ENCODE measurements around the gene NFE2L3. TPM values are rescaled to one million over a fixed set of nuclear protein-coding genes. Genes with fewer than 3 reads are reported as not detected.

The NFE2L3 gene
- total RNA-seq, 1 donor from 2014 or later = 5.8 TPM

DNA sequence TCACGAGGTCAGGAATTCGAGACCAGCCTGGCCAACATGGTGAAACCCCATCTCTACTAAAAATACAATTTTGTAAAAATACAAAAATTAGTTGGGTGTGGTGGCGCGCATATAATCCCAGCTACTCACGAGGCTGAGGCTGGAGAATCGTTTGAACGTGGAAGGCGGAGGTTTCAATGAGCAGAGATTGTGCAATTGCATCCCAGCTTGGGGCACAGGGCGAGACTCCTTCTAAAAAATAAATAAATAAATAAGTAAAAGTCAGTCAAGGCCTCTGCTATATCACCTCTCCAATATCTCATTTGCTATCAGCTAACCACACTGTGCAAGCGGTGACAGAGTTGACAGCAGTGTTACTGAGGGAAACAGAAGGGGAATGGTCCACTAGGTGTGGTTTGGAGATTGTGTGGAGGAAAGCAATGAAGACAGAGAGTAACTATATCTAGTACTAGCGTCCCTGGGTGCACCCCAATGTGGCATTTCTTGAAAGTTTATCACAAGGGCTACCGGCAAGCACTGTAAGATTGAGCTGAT, 20.9 kb upstream of the NFE2L3 start:
- TF ChIP-seq CTCF (IDR thresholded peaks at IDR 0.05; ENCODE audit: insufficient read depth, low read length, severe bottlenecking) = no peak
- DNase-seq (ENCODE audit: low read depth) (no peak), FAIRE-seq (no peak)
- H3K36me3 ChIP-seq (ENCODE audit: control insufficient read depth, insufficient read depth, low read length) = no peaks in the 10 kb centered on the region
- H3K4me3 ChIP-seq (ENCODE audit: low read depth, low read length) = no peak overlapping the region
- H3K27me3 ChIP-seq (ENCODE audit: control insufficient read depth, insufficient read depth, low read length) = no peaks in the 10 kb centered on the region

GRCh38 chr7:26135076-26135475, 16.9 kb upstream of the NFE2L3 start:
- no peak for TF ChIP-seq CTCF (IDR thresholded peaks at IDR 0.05; ENCODE audit: insufficient read depth, low read length, severe bottlenecking)
- no peak for FAIRE-seq
- Histone ChIP-seq H3K36me3 (ENCODE audit: control insufficient read depth, insufficient read depth, low read length) (no peaks in the 10 kb centered on the region), H3K27me3 (ENCODE audit: control insufficient read depth, insufficient read depth, low read length) (no peaks in the 10 kb centered on the region), H3K4me3 (ENCODE audit: low read depth, low read length) (no peak overlapping the region)
- DNase-seq (ENCODE audit: low read depth) = no peak

DNA sequence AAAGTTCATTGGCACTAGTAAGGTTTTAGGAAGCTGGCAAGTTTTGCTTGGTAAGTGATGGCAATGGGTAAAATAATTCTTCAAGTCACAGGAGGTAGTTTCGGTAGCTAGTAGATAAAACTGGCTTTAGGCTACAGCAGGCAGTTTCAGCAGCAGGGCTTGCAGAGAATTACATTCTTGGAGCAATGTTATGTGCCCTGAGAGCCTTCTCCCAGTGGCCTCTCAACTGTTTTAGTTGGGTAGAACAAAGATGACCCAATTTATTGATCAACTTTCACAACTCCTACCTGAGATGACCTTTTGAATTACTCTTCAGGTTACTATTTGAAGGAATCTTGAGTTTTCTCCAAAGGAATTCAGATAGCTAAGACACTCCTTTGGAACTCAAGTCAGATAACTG, 16.4 kb upstream of the NFE2L3 start:
- H3K4me3 ChIP-seq (ENCODE audit: low read depth, low read length) = no peak overlapping the region
- no peaks in the 10 kb centered on the region for H3K27me3 ChIP-seq (ENCODE audit: control insufficient read depth, insufficient read depth, low read length)
- DNase-seq (ENCODE audit: low read depth) = no peak
- no peak for TF ChIP-seq CTCF (IDR thresholded peaks at IDR 0.05; ENCODE audit: insufficient read depth, low read length, severe bottlenecking)
- FAIRE-seq = no peak
- no peaks in the 10 kb centered on the region for H3K36me3 ChIP-seq (ENCODE audit: control insufficient read depth, insufficient read depth, low read length)

- H3K27me3 ChIP-seq (ENCODE audit: control insufficient read depth, insufficient read depth, low read length) = no peaks in the 10 kb centered on the region
Measured at GRCh38 chr7:26136831-26137230, 15.2 kb upstream of the NFE2L3 start.

GRCh38 chr7:26140380-26140779, 11.6 kb upstream of the NFE2L3 start:
- no peaks in the 10 kb centered on the region for H3K27me3 ChIP-seq (ENCODE audit: control insufficient read depth, insufficient read depth, low read length)
- no peaks in the 10 kb centered on the region for H3K36me3 ChIP-seq (ENCODE audit: control insufficient read depth, insufficient read depth, low read length)
- FAIRE-seq (no peak), DNase-seq (ENCODE audit: low read depth) (no peak)
- TF ChIP-seq CTCF (IDR thresholded peaks at IDR 0.05; ENCODE audit: insufficient read depth, low read length, severe bottlenecking) = no peak
- H3K4me3 ChIP-seq (ENCODE audit: low read depth, low read length) = no peak overlapping the region

More at GRCh38 chr7:26136831-26137230, 15.2 kb upstream of the NFE2L3 start:
- TF ChIP-seq CTCF (IDR thresholded peaks at IDR 0.05; ENCODE audit: insufficient read depth, low read length, severe bottlenecking) = no peak
- H3K4me3 ChIP-seq (ENCODE audit: low read depth, low read length) = no peak overlapping the region
- no peak for FAIRE-seq
- no peaks in the 10 kb centered on the region for H3K36me3 ChIP-seq (ENCODE audit: control insufficient read depth, insufficient read depth, low read length)
- no peak for DNase-seq (ENCODE audit: low read depth)

DNA sequence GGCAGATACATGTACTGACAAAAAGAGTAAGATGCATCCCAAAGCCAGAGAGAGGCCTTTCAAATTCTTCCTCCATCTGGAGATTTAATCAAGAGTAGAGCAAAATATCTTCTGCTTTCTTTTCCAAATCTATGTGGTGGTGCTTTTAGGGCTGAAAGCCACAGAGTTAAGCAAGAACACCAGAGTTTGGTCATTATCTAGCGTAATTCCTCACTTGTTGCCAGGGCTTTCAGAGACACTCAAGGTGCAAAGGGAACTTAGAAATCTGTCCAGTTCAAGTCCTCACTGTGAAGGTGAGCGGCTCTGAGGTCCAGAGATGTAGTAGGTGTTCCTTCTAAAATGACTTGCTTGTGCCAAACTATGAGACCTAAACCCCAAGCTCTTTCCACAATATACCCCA, 10.9 kb upstream of the NFE2L3 start:
- H3K27me3 ChIP-seq (ENCODE audit: control insufficient read depth, insufficient read depth, low read length) = no peaks in the 10 kb centered on the region
- DNase-seq (ENCODE audit: low read depth) (no peak), FAIRE-seq (no peak)
- H3K4me3 ChIP-seq (ENCODE audit: low read depth, low read length) = no peak overlapping the region
- TF ChIP-seq CTCF (IDR thresholded peaks at IDR 0.05; ENCODE audit: insufficient read depth, low read length, severe bottlenecking) = no peak
- no peaks in the 10 kb centered on the region for H3K36me3 ChIP-seq (ENCODE audit: control insufficient read depth, insufficient read depth, low read length)

All from bronchial epithelial cell (primary cell).